Skeletal muscle tissue (tissue), 4 donors: Measurements from ENCODE around the gene C4orf51. TPM values are rescaled to one million over a fixed set of nuclear protein-coding genes. Genes with fewer than 3 reads are reported as not detected.

Experiments
- H3K27ac ChIP-seq: one replicate; pipeline ENCODE4 v1.7.0; 2013; ENCODE audit warnings: mild to moderate bottlenecking, low read depth, low read length, inconsistent platforms
- H3K27me3 ChIP-seq, 3 donors: one replicate each; pipeline ENCODE4 v1.7.0; 2013; ENCODE audit warnings: low read length in 3 of 3; ENCODE audit not compliant: control insufficient read depth in 3 of 3, insufficient read depth in 3 of 3
- H3K36me3 ChIP-seq, 3 donors: one replicate each; pipeline ENCODE4 v1.7.0; 2013; ENCODE audit warnings: low read length in 3 of 3; ENCODE audit not compliant: control insufficient read depth in 3 of 3, insufficient read depth in 3 of 3
- H3K4me1 ChIP-seq, 3 donors: one replicate each; pipeline ENCODE4 v1.7.0; 2013; ENCODE audit warnings: low read length in 3 of 3, mild to moderate bottlenecking in 3 of 3; ENCODE audit not compliant: control insufficient read depth in 3 of 3, insufficient read depth in 3 of 3
- H3K4me3 ChIP-seq, 3 donors: one replicate each; pipeline ENCODE4 v1.7.0; 2013; ENCODE audit warnings: low read length in 3 of 3
- H3K9ac ChIP-seq, 3 donors: one replicate each; pipeline ENCODE4 v1.7.0; 2013; ENCODE audit warnings: low read length in 3 of 3, mild to moderate bottlenecking in 3 of 3, moderate library complexity in 2 of 3, low read depth in 1 of 3
- H3K9me3 ChIP-seq, 3 donors: one replicate each; pipeline ENCODE4 v1.7.0; 2013; ENCODE audit warnings: low read length in 3 of 3; ENCODE audit not compliant: control insufficient read depth in 3 of 3
- total RNA-seq: library from RNA; depleted of rRNA; stranded (reverse); fragments of >200 nt; gene quantifications from one replicate; pipeline ENCODE4 v1.2.3, GENCODE V29; 2014
- donor health status: Osteomylitis.

Gene C4orf51
- total RNA-seq, 1 donor from 2014 or later: not detected

DNA sequence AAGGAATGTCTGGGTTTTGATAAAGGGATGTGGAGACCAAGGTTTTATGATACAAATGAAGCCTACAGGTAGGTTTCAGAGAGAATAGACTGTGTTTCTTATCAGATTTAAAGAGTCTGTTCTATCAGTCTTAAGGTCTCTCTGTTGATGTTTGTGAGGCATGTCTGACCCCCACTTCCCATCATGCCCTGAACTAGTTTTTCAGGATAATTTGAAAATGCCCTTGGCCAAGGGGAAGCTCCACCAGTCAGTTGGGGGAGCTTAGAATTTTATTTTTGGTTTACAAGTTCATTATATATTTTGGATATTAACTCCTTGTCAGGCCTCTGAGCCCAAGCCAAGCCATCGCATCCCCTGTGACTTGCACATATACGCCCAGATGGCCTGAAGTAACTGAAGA is 18.6 kb downstream of the C4orf51 start:
- H3K36me3 ChIP-seq: no peaks in the 10 kb centered on the region
- no peaks in the 10 kb centered on the region for H3K9me3 ChIP-seq
- no peaks in the 10 kb centered on the region for H3K27me3 ChIP-seq
- no peak overlapping the region for H3K4me3 ChIP-seq
- H3K27ac ChIP-seq: no peak overlapping the region
- H3K4me1 ChIP-seq: peaks cover 0 to 6% (median 0%) of the 10 kb centered on the region in 3 donors
- no peak overlapping the region for H3K9ac ChIP-seq

DNA sequence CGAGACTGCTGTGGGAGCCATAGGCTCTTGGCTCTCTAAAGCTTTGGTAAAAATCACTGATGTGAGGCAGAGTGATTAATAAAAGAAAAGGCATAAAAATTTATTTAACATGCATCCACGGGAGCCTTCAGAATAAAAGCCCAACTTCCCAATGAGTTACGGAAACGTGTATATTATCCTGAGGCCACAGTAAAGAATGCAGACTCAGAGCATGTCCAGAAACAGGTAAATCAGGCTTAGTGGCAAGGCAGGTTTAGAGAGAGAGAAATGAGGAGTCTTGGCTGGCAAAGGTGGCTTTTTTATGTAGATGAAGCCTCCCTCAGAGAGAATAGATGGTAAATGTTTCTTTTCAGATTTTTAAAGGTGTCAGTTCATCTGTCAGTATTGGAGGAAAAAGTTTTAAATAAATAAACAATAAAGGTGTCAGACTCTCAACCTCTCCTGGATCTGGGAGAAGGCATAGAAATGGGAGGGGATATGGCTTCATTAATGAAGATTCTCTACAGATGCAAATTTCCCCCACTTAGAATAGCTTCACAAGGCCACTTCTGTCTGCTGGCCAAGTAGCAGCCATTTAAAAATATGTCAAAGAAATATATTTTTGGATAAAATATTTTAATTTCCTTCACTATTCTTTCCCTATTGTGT is 24.0 kb downstream of the C4orf51 start:
- Histone ChIP-seq H3K9ac (no peak overlapping the region), H3K27ac (no peak overlapping the region), H3K4me1 (no peaks in the 10 kb centered on the region), H3K36me3 (no peaks in the 10 kb centered on the region), H3K27me3 (no peaks in the 10 kb centered on the region), H3K9me3 (no peaks in the 10 kb centered on the region), H3K4me3 (no peak overlapping the region)

GRCh38 chr4:145709336-145709735 is 29.4 kb downstream of the C4orf51 start:
- Histone ChIP-seq H3K9ac (no peak overlapping the region), H3K36me3 (no peaks in the 10 kb centered on the region), H3K9me3 (no peaks in the 10 kb centered on the region), H3K4me3 (no peak overlapping the region), H3K4me1 (peaks cover 3 to 11% (median 6%) of the 10 kb centered on the region in 3 donors), H3K27me3 (no peaks in the 10 kb centered on the region), H3K27ac (no peak overlapping the region)

DNA sequence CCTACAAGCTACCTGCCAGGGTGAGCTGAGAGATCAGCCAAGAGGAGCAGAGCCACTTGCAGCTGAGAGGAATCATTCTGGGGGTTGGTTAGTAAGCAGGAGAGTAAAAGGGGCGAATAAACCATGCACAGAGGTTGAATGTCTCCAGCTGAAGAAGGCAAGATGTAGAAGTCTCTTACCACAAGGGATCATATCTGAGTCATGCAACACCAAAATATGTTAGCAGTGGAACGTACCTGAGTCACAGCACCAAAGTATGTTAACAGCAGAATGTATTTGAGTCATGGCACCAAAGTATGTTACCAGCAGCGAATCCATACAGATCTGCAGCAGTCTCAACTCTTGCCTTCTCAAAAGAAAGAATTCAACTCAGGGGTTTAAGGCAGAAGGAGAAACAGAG is 29.9 kb downstream of the C4orf51 start:
- H3K4me1 ChIP-seq: peaks cover 3 to 11% (median 6%) of the 10 kb centered on the region in 3 donors
- H3K36me3 ChIP-seq: no peaks in the 10 kb centered on the region
- no peaks in the 10 kb centered on the region for H3K27me3 ChIP-seq
- H3K27ac ChIP-seq: no peak overlapping the region
- H3K4me3 ChIP-seq: no peak overlapping the region
- H3K9ac ChIP-seq: no peak overlapping the region
- H3K9me3 ChIP-seq: no peaks in the 10 kb centered on the region

GRCh38 chr4:145716200-145716599 is 36.3 kb downstream of the C4orf51 start:
- Histone ChIP-seq H3K9me3 (no peaks in the 10 kb centered on the region), H3K4me1 (peaks cover 7 to 16% (median 14%) of the 10 kb centered on the region in 3 donors), H3K9ac (no peak overlapping the region), H3K4me3 (no peak overlapping the region), H3K27me3 (no peaks in the 10 kb centered on the region), H3K36me3 (no peaks in the 10 kb centered on the region), H3K27ac (no peak overlapping the region)

DNA sequence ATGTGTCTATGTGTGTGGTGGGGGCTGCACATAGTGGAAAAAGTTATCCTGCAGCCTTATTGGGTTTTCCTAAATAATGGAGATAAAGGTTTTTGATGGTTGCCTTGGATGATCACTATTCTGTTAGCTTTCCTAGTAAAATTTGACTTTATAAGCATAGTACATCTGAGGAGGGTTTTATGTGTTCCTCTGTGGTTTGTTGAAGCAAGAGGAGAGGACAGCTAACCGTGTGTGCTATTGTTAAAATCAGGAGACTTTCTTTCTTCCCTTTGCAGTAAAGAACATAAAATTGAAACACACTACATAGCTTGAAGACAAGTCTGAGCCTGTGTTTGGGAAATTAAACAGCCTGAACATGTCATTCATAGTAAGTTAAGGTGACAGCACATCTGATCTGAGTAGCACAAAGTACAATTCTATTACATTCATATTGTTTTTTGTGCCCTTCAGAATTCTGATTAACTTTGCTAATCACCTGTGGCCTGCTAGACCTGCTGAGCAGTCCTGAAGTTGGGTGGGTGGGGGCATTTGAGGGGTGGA is 36.8 kb downstream of the C4orf51 start:
- H3K27me3 ChIP-seq: no peaks in the 10 kb centered on the region
- no peaks in the 10 kb centered on the region for H3K9me3 ChIP-seq
- no peak overlapping the region for H3K4me3 ChIP-seq
- no peaks in the 10 kb centered on the region for H3K36me3 ChIP-seq
- H3K9ac ChIP-seq: no peak overlapping the region
- peaks cover 7 to 22% (median 16%) of the 10 kb centered on the region in 3 donors for H3K4me1 ChIP-seq
- no peak overlapping the region for H3K27ac ChIP-seq

DNA sequence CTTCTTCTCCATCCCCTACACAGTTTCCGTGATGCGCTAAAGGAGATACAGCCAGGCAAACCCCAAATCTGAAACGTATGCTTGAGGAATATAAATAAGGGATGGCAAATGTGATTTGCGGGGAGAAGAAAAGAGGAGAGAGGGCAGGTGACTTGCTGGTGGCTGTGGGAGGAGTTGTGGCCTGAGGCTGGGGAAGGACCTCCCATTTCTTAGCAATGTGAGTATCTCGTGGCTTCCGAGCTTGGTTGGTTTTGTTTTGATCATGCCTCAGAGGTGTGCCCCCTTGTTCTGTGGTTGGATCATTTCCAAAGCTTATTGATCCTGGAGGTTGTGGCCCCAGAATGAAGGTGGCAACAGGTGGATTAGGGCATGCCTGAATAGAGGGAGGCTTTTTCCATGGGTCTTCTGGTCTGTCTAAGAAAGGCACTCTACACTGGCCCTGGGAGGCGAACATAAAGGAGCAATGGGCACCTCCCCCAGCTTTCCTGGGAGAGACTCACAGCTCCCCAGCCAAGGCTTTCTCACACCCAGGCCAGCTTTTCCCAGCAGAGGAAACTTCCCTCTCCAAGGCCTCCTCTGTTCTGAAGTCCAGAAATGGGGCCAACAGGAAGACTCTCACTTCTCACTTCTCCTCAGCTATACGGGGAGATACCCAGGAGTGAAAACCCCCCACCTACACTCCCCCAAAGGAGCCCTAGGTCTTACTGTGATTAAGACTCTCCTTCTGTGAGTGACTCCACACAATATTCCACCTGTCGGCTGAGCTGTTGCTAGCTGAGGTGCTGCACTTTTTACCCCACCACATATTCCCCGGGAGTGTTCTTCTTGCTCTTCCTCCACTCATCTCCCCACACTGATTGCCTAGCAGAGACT is 40.0 kb downstream of the C4orf51 start:
- Histone ChIP-seq H3K27ac (peak overlapping the region; percentile 71), H3K9me3 (no peaks in the 10 kb centered on the region), H3K4me1 (peaks cover 10 to 23% (median 19%) of the 10 kb centered on the region in 3 donors), H3K36me3 (no peaks in the 10 kb centered on the region), H3K27me3 (no peaks in the 10 kb centered on the region), H3K4me3 (no peak overlapping the region), H3K9ac (no peak overlapping the region)

- no peaks in the 10 kb centered on the region for H3K27me3 ChIP-seq
- no peak overlapping the region for H3K9ac ChIP-seq
- H3K27ac ChIP-seq: peak overlapping the region; percentile 71
- no peak overlapping the region for H3K4me3 ChIP-seq
- no peaks in the 10 kb centered on the region for H3K36me3 ChIP-seq
- H3K4me1 ChIP-seq: peaks cover 10 to 23% (median 19%) of the 10 kb centered on the region in 3 donors
- H3K9me3 ChIP-seq: no peaks in the 10 kb centered on the region
Observed at GRCh38 chr4:145720656-145721055, 40.7 kb downstream of the C4orf51 start.

DNA sequence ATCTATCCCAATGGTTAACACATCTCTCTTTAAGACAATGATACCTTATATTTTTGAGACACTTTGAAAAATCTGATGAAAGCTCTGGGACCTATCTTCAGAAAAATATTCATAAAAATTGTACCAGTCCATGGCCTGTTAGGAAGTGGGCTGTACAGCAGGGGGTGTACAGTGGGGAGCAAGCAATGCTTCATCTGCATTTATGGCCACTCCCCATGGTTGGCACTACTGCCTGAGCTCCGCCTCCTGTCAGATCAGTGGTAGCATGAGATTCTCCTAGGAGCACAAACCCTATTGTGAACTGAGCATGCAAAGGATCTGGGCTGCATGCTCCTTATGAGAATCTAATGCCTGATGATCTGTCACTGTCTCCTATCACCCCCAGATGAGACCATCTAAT is 42.6 kb downstream of the C4orf51 start:
- Histone ChIP-seq H3K9ac (no peak overlapping the region), H3K4me3 (no peak overlapping the region), H3K36me3 (no peaks in the 10 kb centered on the region), H3K4me1 (peaks cover 10 to 20% (median 15%) of the 10 kb centered on the region in 3 donors), H3K27ac (no peak overlapping the region), H3K9me3 (no peaks in the 10 kb centered on the region), H3K27me3 (no peaks in the 10 kb centered on the region)

DNA sequence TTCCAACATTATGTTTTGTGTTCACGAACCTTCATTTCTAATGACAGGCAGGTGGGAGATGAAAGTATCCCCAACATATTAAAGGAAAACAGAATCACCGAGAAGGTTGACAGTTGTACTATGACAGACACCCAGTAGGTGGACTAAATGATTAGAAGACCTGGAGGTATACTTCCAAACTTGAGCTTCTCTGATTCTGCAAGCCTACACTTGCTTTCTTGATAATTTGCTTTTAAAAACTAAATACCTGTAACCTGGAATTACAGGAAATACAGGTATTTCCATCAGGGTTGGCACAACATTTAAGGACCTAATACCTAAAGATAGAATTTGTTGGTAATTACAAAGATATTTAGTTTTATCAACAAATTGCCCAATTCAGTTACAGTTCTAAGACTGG is 43.4 kb downstream of the C4orf51 start:
- peaks cover 10 to 20% (median 15%) of the 10 kb centered on the region in 3 donors for H3K4me1 ChIP-seq
- H3K9me3 ChIP-seq: no peaks in the 10 kb centered on the region
- no peaks in the 10 kb centered on the region for H3K27me3 ChIP-seq
- H3K27ac ChIP-seq: no peak overlapping the region
- H3K4me3 ChIP-seq: no peak overlapping the region
- no peaks in the 10 kb centered on the region for H3K36me3 ChIP-seq
- no peak overlapping the region for H3K9ac ChIP-seq
